Activated CD8-positive, alpha-beta memory T cell treated with anti-CD3 and anti-CD28 coated beads for 36 hours (primary cell): Measurements from ENCODE around the gene RSPH6A. TPM values are rescaled to one million over a fixed set of nuclear protein-coding genes. Genes with fewer than 3 reads are reported as not detected.

Source experiments
- CTCF ChIA-PET: fragments of 350-600 bp; sonication (Branson Sonifier 250); formaldehyde crosslinking; loops from one replicate; lab custom pipeline; 2021; ENCODE audit warnings: antibody characterized with exemption; lab: Charles Lee
- POLR2A ChIA-PET: fragments of 350-600 bp; sonication (Branson Sonifier 250); formaldehyde crosslinking; loops from one replicate; lab custom pipeline; 2021; ENCODE audit warnings: antibody characterized with exemption; lab: Charles Lee
- total RNA-seq, 2 experiments: library from RNA; stranded (reverse); gene quantifications; one replicate each; pipeline ENCODE4 v1.2.3, GENCODE V29; 2021

The RSPH6A gene
- total RNA-seq, result under 1 TPM; 0.17 to 0.23 TPM

DNA sequence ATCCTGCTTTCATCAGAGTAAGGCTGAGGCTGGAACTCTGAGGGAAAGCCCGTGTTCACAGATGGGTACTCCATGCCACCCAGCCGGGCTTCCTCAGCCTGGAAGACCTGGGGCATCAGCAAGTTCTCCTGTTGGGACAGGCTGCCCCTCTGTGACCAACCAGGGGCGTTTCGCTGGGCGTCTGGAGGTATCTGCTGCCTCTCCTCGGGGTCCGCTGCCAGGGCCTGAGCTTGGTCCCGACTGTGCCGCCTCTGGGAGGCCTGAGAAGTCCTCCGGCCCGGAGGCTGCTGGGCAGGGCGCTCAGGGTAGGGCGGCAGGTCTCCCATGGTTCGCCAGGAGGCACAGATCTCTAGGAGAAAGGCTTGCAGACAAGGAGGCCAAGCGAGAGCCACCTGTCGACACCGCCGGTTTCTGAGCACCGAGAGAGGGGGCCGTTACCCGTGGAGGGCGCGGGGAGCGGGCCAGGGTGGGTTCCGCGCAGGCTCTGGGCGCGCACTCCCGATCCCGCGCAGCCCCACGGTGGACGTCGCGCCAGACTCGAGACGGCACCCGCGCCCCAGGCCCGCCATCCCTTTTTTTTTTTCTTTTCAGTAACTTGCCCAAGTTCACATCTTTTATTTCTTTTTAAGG lies at the start of gene RSPH6A:
RSPH6A (minus strand) TSS at position 458 of the 630 bp plus-strand sequence; CDS start at position 326, 132 bp downstream.
- POLR2A ChIA-PET, result no interaction called here
- CTCF ChIA-PET, result no interaction called here

DNA sequence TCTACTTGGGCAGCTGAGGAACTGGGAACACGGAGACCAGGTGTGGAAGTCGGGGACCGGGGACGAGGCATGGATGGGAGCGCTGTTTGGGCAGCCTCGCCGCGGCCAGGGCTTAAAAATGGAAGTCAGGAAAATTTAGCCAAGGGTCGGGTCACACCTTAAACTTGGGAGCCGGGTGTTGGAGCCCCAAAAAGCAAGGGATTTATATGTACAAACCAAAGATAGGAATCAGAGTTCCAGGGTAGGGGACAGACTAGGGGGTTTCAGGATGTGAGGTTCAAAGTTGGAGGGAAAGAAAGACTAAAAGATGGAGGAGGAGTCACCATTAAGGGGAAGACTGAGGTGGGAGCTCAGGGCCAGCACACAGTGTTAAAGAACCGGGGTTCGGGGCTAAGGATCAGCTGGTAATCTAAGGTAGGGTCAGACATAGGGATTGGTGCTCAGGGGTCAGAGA lies 49.5 kb upstream of the RSPH6A start:
- ChIA-PET POLR2A (interaction anchor here (0.5 to 2.8 kb wide), 2 partner anchors 18 to 21 kb away, joined by 3 to 19 read pairs; partner anchors contain the start of gene IRF2BP1), CTCF (interaction anchor here (0.6 to 4.7 kb wide), 12 partner anchors 8 to 399 kb away, joined by 3 to 65 read pairs (median 3); partner anchors contain the start of genes IRF2BP1 and MYPOP)

DNA sequence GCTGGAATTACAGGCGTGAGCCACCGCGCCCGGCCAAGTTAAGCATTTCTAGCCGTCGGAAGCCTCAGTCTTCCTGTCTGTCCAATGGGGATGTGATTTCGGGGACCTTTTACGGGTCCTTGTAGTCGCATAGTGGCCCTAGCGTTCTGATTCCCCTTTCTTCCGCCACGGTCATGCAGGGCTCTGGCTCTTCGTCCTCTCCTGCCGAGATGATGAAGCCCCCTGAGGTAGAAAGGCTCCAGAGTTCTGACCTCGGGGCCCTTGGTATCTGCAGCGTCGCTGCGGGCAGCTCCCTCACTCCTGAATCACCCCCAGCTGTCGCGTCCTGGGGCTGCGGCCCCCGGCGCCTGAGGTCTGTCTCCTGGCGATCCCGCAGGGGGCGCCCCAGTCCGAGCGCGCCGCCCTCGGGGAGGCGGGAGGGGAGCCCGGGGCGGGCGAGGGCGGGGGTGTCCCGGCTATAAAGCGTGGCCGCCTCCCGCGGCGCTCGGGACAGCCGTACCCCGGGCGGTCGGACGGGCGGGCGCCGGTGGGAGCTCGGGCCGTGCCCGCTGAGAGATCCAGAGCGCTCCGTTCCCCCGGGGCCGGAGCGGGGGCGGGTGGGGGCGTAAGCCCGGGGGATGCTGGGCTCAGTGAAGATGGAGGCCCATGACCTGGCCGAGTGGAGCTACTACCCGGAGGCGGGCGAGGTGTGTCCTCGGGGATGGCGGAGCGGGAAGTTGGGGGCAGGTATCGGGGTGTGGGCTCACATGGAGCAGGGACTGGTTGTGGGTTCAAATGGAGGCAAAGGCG lies 48.9 kb upstream of the RSPH6A start, which contains the start of gene FOXA3:
FOXA3 (plus strand) TSS at position 487 of the 789 bp plus-strand sequence; CDS start at position 618, 131 bp downstream.
- POLR2A ChIA-PET, result interaction anchor here (0.6 to 2.8 kb wide), 6 partner anchors 22 to 95 kb away, joined by 3 to 19 read pairs (median 4); partner anchors contain the start of genes IRF2BP1 and SIX5
- CTCF ChIA-PET, result interaction anchor here (0.5 to 4.7 kb wide), 21 partner anchors 8 to 400 kb away, joined by 3 to 65 read pairs (median 3); partner anchors contain the start of genes IRF2BP1, MYPOP and SIX5

DNA sequence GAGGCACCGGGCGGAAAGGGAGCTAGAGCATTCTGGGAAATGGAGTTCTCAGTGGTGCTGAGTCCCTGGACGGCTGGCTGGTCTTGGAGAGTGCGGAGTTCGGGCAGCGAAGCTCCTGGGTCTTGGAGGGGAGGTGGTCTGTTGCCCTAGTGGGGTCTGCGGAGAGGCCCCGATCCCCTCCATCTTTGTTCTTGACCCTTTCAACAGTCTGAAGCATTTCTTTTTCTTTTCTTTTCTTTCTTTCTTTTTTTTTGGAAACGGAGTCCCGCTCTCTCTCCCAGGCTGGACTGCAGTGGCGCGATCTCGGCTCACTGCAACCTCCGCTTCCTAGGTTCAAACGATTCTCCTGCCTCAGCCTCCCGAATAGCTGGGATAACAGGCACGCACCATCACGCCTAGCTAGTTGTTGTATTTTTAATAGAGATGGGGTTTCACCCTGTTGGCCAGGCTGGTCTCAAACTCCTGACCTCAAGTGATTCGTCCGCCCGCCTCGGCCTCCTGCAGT lies 48.3 kb upstream of the RSPH6A start:
- ChIA-PET CTCF (interaction anchor here (0.5 to 4.7 kb wide), 16 partner anchors 9 to 400 kb away, joined by 3 to 65 read pairs (median 5); partner anchors contain the start of genes IRF2BP1, MYPOP and SIX5), POLR2A (interaction anchor here (0.6 to 2.8 kb wide), 8 partner anchors 22 to 394 kb away, joined by 3 to 19 read pairs (median 4); partner anchors contain the start of genes IRF2BP1 and SIX5)

DNA sequence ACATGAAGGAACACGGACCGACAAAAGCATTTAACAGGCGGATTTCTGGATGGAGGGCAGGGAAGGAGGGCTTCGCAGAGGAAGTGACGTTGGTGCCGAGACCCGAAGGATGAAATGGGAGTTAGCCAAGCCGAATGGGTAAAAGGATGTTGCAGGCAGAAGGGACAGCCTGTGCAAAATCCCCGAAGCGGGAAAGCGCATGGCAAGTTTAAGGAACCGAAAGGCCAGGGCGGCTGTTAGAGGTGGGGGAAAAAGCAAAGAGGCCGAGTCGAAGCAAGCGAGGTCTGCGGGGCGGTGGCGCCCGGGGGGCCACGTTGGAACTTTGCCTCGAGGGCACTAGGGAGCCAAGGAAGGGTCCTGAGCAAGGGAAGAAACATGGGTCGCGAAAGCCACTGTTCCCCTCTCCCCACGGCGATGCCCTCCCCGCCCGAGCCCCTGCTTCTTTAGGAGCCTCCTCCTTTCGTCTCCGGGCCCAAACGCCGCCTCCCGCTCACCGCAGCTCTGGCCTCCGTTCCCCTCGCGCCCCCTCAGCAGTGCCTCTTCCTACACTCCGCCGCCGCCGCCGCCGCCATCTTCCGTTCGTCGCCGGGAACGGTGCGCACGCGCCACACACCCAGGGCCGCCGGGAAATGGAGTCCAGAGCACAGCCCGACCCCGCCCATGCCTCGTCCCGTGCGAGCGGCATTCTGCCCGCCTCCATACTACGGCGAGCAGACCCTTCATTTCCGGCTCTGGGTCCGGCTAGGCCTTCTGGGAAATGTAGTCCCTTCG lies 47.6 kb upstream of the RSPH6A start, which contains the start of gene SYMPK:
SYMPK (minus strand) TSS at position 584 of the 771 bp plus-strand sequence. CDS start 8,652 bp downstream, outside the sequence.
- CTCF ChIA-PET, result interaction anchor here (0.5 to 4.7 kb wide), 14 partner anchors 9 to 401 kb away, joined by 3 to 65 read pairs (median 6); partner anchors contain the start of genes IRF2BP1, MYPOP and SIX5
- POLR2A ChIA-PET, result interaction anchor here (0.6 to 2.8 kb wide), 8 partner anchors 23 to 394 kb away, joined by 3 to 19 read pairs (median 4); partner anchors contain the start of genes IRF2BP1 and SIX5

DNA sequence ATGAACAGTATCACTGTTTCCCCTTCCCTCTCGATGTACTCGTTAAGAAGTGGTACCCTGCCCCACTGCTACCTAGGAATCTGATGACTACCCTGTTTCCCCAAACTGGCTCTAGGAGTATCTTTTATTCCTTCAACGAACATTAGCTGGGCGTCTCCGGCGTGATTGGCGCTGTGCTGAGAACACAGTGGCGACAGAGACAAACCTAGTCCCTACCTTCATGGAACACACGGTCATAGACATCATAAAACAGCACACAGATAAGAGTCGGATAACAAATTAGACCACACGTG lies 47.1 kb upstream of the RSPH6A start:
- CTCF ChIA-PET, result interaction anchor here (2.9 to 4.1 kb wide), 2 partner anchors 23 to 45 kb away, joined by 24 to 27 read pairs; partner anchors contain the start of gene IRF2BP1
- POLR2A ChIA-PET, result interaction anchor here (2.8 kb wide), 1 partner anchor 23 kb away, joined by 19 read pairs; the partner anchor contains the start of gene IRF2BP1

DNA sequence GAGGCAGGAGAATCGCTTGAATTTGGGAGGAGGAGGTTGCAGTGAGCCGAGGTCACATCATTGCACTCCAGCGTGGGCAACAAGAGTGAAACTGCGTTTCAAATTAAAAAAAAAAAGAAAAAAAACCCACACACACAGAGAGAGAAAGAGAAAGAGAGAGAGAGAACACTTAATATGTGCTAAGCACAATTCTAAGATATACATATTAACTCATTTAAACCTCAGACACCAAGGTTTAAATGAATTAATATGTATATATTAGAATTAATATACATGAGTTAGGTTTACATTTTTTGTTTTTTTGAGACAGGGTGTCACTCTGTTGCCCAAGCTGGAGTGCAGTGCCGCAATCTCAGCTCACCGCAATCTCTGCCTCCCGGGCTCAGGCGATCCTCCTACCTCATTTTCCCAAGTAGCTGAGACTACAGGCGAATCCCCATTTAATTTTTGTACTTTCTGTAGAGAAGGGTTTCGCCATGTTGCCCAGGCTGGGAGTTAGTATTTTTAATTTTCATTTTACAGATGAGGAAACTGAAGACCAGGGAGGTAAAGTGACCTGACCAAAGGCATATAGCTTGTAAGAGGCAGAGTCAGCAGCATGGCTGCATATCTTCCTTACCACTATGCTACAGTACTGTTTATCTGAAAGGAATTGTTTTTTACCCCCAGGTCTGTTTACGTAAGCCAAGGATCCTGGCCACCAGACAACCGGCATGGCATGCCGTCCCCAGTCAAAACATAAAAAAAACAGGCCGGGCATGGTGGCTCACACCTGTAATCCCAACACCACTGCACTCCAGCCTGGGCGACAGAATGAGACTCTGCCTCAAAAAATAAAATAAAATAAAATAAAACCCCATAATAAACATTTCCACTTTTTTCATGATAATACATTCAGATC lies 45.5 kb upstream of the RSPH6A start:
- POLR2A ChIA-PET, result interaction anchor here (0.6 kb wide), 1 partner anchor 146 kb away, joined by 3 read pairs; no protein-coding TSS in a partner anchor
- CTCF ChIA-PET, result interaction anchor here (1.7 to 1.8 kb wide), 2 partner anchors 44 to 91 kb away, joined by 5 read pairs; partner anchors contain the start of gene SIX5

DNA sequence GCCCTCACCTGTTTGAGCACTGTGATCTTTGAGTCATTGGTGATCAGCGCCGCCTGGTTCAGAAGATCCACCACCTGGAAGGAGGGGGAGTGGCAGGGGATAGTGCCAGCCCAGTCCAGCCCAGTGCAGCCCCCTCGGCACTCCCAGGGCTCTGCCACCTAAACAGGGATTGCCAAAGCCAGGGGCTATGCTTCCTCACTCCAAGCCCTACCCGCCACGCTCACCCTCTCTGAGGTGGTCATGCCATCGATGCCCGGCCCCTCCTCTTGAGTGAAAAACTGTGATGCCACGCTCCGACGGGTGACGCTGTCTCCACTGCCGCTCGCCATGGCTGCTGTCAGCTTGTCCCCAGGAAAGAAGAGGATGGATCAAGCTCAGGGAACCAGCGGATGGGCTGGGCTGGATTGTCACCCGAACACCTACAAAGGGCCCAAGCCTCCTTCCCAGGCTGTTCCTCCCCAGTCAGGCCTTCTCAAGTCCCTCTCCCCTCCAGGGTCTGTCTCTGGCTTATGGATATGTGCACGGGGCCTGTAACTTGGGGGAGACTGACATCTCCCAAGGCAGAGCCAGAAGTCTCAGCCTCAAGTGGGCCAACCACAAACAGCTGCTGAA lies 39.2 kb upstream of the RSPH6A start:
- POLR2A ChIA-PET, result interaction anchor here (0.6 kb wide), 1 partner anchor 737 kb away, joined by 3 read pairs; no protein-coding TSS in a partner anchor
- CTCF ChIA-PET, result interaction anchor here (1.6 kb wide), 1 partner anchor 9 kb away, joined by 6 read pairs; the partner anchor contains the start of gene SYMPK

DNA sequence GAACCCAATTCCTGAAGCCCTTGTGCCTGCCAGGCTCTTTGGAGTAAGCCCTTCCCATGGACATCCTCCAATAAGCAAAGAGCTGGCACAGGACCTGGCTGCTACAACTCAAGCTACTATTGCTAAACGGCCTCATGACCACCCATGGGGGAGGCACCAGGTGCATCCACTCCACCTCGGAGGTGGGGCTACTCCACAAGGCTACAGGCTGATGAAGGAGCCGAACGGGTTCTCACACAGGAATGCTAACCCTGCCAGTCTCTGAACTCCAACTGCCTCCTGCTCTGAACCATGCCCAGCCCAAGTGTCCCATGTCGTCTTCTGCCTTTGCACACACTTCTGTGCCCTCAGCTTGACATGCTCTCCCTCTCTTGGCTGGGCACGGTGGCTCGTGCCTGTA lies 37.9 kb upstream of the RSPH6A start:
- POLR2A ChIA-PET, result no interaction called here

DNA sequence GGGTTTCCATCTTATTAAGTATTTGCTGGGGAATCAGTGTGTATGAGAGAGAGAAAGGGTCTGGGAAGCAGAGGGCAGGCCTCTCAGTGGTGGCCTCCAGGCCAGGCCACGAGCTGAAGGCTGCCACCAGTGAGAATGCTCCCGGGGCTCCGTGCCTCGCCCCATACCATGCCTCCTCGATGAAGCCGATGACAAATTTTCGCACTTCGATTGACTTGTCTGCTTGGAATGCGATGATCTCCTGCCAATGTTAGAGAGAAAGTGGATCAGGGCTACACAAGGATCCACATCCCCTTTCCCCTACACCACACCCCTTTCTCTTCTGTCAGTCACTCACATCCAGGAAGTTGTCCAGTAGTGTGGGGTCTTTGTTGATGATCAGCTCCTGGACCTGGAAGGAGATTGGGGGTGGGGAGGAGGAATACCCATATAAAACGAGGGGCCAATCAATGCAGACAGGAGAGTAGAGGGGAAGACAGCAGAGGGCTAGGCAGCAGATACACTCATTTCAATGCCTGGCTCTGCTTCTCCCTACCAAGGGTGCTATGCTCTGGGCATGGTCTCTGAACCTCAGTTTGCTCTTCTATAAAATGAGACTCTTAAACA lies 37.1 kb upstream of the RSPH6A start:
- POLR2A ChIA-PET, result no interaction called here
- CTCF ChIA-PET, result interaction anchor here (0.6 kb wide), 1 partner anchor 49 kb away, joined by 3 read pairs; no protein-coding TSS in a partner anchor

More for the DNA sequence above, 37.9 kb upstream of the RSPH6A start:
- CTCF ChIA-PET, result interaction anchor here (1.6 kb wide), 1 partner anchor 10 kb away, joined by 6 read pairs; the partner anchor contains the start of gene SYMPK

DNA sequence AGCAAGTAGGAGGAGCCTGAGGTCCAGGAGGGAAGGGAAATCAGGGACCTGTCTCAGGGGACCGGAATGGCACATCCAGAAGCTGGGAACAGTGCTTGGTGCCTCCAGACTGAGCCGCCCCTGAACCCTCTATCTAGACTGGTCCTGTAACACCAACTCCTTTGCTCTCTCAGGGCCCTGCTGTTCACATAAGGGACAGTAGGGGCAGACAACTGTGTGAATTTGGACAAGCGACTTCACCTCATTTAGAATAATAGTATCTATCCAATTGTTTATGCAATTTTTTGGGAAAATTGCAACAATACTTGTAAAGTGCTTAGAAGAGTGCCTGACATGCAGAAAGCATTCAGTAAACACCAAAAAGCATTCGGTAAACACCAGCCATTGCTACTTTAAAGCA lies 33.8 kb upstream of the RSPH6A start:
- POLR2A ChIA-PET, result no interaction called here
- CTCF ChIA-PET, result interaction anchor here (1.0 to 2.9 kb wide), 3 partner anchors 15 to 79 kb away, joined by 4 to 10 read pairs (median 7); partner anchors contain the start of genes FOXA3 and SYMPK

DNA sequence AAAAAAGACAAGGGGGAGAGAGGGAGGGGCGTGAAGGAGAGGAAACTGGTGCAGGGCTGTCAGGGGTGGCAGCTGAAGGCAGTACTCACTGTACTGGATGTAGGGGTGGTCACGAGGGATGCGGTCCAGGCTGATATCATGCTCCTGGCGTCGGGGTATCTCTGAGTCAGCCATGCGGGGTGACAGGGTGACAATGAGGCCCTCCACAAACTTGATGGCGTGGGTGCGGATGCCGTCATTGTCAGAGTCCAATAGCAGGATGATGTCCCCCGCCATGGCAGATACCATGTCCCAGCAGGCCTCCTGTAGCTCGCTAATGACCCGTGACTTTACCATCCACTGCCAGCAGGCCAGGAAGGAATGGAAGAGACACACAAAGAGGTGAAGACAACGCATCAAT lies 32.6 kb upstream of the RSPH6A start:
- ChIA-PET POLR2A (no interaction called here), CTCF (interaction anchor here (0.6 to 1.9 kb wide), 2 partner anchors 31 to 1941 kb away, joined by 3 to 5 read pairs; no protein-coding TSS in a partner anchor)

DNA sequence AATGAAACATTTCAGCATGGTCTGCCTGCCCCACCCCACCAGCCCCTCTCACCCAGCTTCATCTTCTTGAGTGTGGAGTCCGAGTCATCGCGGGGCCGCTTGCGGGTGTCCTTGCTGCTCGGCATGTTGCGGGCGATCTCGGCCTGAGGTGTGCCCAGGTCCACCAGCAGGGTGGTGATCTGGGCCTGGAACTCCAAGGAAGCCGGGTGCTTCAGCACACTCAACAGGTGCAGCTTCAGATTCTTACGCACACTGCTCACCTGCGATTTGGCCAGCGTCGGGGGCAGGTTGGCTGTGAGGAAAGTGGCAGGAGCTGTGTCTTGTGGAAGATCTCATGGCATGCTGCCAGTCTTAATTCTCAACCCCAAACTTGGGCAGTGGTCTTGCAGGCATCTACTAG lies 27.1 kb upstream of the RSPH6A start:
- ChIA-PET POLR2A (no interaction called here), CTCF (no interaction called here)

DNA sequence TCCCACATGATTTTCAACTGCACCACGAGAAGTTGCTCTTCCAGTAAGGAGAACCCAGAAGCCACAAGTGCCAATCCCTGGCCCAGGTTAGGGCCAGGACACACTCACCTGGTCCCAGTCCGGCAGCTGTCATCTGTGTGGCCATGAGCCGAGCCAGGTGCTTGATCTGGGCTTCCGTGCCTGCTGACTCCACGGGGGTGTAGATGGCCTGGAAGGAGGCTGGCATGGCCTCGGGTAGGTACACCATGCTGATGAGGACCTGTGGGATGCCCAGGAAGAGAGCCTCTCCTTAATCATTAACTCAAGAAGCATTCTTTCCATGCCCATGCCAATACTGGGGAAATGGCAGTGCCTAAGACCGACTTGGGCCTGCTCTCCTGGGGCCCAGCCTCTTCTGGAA lies 19.9 kb upstream of the RSPH6A start:
- CTCF ChIA-PET, result interaction anchor here (1.0 to 3.6 kb wide), 2 partner anchors 18 to 48 kb away, joined by 3 to 18 read pairs; no protein-coding TSS in a partner anchor
- POLR2A ChIA-PET, result no interaction called here

DNA sequence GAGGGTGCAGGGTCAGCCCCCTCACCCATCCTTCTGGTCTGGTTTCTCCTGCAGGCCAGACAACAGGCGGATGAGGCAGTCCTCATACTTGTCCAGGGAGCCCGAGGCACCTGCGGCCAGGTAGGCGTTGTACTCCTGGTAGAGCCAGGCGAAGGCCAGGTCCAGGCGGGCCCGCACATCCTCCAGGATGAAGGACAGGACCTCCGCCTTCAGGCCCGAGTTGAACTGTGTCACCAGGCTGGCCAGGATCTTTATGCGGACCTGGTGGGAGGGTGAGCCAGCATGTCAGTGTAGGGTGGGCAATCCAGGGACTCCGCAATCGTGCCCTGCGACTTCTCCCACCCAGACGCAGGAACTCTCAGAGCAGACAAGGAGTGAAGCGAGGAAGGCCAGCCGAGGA lies 13.8 kb upstream of the RSPH6A start:
- POLR2A ChIA-PET, result no interaction called here

More for the DNA sequence above, 13.8 kb upstream of the RSPH6A start:
- CTCF ChIA-PET, result interaction anchor here (2.1 kb wide), 1 partner anchor 12 kb away, joined by 8 read pairs; no protein-coding TSS in a partner anchor
